Adrenal gland (tissue), 12 donors: ENCODE results near the gene ATG16L2. TPM values are rescaled to one million over a fixed set of nuclear protein-coding genes. Genes with fewer than 3 reads are reported as not detected.

Experiments used
- DNase-seq, 7 donors: peaks; one replicate each; pipeline ENCODE4 v3.0.0-alpha.2; 2019 to 2020
- H3K27ac ChIP-seq, 5 donors: fragments of 200-600 bp; sonication (generic) in 4 of 5; 1 replicate in 3 of 5; 2 replicates in 2 of 5; pipeline versions ENCODE4 v1.5.1 to v1.8.0; 2016 to 2020; ENCODE audit warnings: mild to moderate bottlenecking in 1 of 5
- H3K27me3 ChIP-seq: fragments of 200-600 bp; 2 replicates; pipeline ENCODE4 v1.8.0; 2021
- H3K36me3 ChIP-seq, 2 donors: fragments of 200-600 bp; replicated peaks in 1 of 2; 1 replicate in 1 of 2; 2 replicates in 1 of 2; pipeline versions ENCODE4 v1.5.1 to v1.8.0; 2018 to 2022
- H3K4me1 ChIP-seq, 2 donors: fragments of 200-600 bp; replicated peaks in 1 of 2; 1 replicate in 1 of 2; 2 replicates in 1 of 2; pipeline versions ENCODE4 v1.5.1 to v1.8.0; 2018 to 2021
- H3K4me3 ChIP-seq, 4 donors: fragments of 200-600 bp; sonication (generic) in 3 of 4; one replicate each; pipeline ENCODE4 v1.5.1; 2016 to 2018
- H3K9me3 ChIP-seq, 3 donors: fragments of 200-600 bp; sonication (generic) in 1 of 3; replicated peaks in 1 of 3; 1 replicate in 2 of 3; 2 replicates in 1 of 3; pipeline versions ENCODE4 v1.5.1 to v1.8.0; 2016 to 2021
- CTCF ChIP-seq, 6 experiments: fragments of 450-650 bp in 4 of 6; fragments of 200-600 bp in 2 of 6; sonication (generic) in 1 of 6; IDR thresholded peaks; 1 replicate in 5 of 6; 2 replicates in 1 of 6; pipeline versions ENCODE4 v1.5.1 to v1.8.0; 2016 to 2021; ENCODE audit warnings: antibody characterized with exemption in 6 of 6, mild to moderate bottlenecking in 2 of 6, moderate library complexity in 1 of 6
- POLR2A ChIP-seq, 2 donors: fragments of 450-650 bp; IDR thresholded peaks; one replicate each; pipeline ENCODE4 v1.6.1; 2017; ENCODE audit warnings: antibody characterized with exemption in 2 of 2, mild to moderate bottlenecking in 2 of 2, moderate library complexity in 1 of 2
- WGBS, 4 donors: extraction: QIAGEN DNeasy Blood & Tissue Kit in 2 of 4; methylation state at CpG; one replicate each; pipeline versions ENCODE4 v1.1.5 to v1.1.7; 2013 to 2017; 5-methylcytosine and 5-hydroxymethylcytosine counted together
- intact Hi-C, 2 donors: fragments of 100-400 bp; cut with DNase I; formaldehyde crosslinking; loops; one replicate each; pipeline versions ENCODE4 v1.14.1 to v1.15.0; 2022 to 2023
- polyA plus RNA-seq, 3 donors: library from polyadenylated mRNA; stranded (reverse); fragments of 200-250 nt in 2 of 3; fragments of 350-450 nt in 1 of 3; fragmentation: Illumina TruSeq in 1 of 3; extraction: RNeasy Lipid Tissue Mini Kit (QIAGEN cat#74804) in 1 of 3; gene quantifications; one replicate each; pipeline ENCODE4 v1.2.3, GENCODE V29; 2013 to 2014
- total RNA-seq, 9 donors: library from RNA; depleted of rRNA in 4 of 9; stranded (reverse); fragments of >200 nt in 4 of 9; fragments of 120-200 nt in 1 of 9; fragmentation: NEBNext Ultra II Directional in 1 of 9; extraction: Animal tissue kit (Norgen Biotek cat#: 25700) in 1 of 9; gene quantifications; one replicate each; pipeline versions ENCODE4 v1.1.0 to v1.2.4, GENCODE V29; 2013 to 2023
- donor health status: healthy with polysubstance abuse.
- donor health status: Bipolar disorder and iron deficiency.
- donor health status: DM: yes; HTN: yes; CAD: no.
- donor health status: DM: no; HTN: no; CAD: no.
- donor health status: DM: no; HTN: no; CAD: no.
- donor health status: DM: yes; HTN: yes; CAD: no.

ATG16L2 gene
- total and polyA plus RNA-seq, 12 donors: 5.7 to 343 (median 30.6) TPM

GRCh38 chr11:72776844-72777754 is 37.1 kb upstream of the ATG16L2 start:
- intact Hi-C loops: no loop called here
- DNase-seq: peak; percentile 48 to 90 (median 82)
- Histone ChIP-seq H3K27ac (peak overlapping the region; percentile 66 to 92 (median 88)), H3K4me3 (no peak overlapping the region), H3K9me3 (no peaks in the 10 kb centered on the region), H3K27me3 (no peaks in the 10 kb centered on the region), H3K4me1 (peaks cover 68 to 93% of the 10 kb centered on the region in 2 donors), H3K36me3 (no peaks in the 10 kb centered on the region)
- WGBS, 4 donors: 42 to 67% (median 58%) methylated on average over 1 to 7 of the region's 7 CpGs
- TF ChIP-seq CTCF (IDR thresholded peaks at IDR 0.05) (no peak), POLR2A (IDR thresholded peaks at IDR 0.05) (peak in 1 of 2 donors; percentile 55)

- H3K4me3 ChIP-seq: no peak overlapping the region
- DNase-seq: peak; percentile 82 to 97 (median 91)
- TF ChIP-seq POLR2A (IDR thresholded peaks at IDR 0.05) (peak in 1 of 2 donors; percentile 63), CTCF (IDR thresholded peaks at IDR 0.05) (no peak)
- H3K27ac ChIP-seq: peak overlapping the region; percentile 66 to 92 (median 88)
- intact Hi-C loops: no loop called here
- no peaks in the 10 kb centered on the region for H3K36me3 ChIP-seq
- H3K27me3 ChIP-seq: no peaks in the 10 kb centered on the region
- peaks cover 68 to 92% of the 10 kb centered on the region in 2 donors for H3K4me1 ChIP-seq
- no peaks in the 10 kb centered on the region for H3K9me3 ChIP-seq
- 26 to 33% (median 28%) methylated on average over 4 to 5 of the region's 5 CpGs for WGBS, 4 donors
Measured at GRCh38 chr11:72777755-72778278, 36.4 kb upstream of the ATG16L2 start.

GRCh38 chr11:72778535-72779494 is 35.4 kb upstream of the ATG16L2 start:
- Histone ChIP-seq H3K9me3 (no peaks in the 10 kb centered on the region), H3K27ac (peak overlapping the region; percentile 61 to 92 (median 88)), H3K4me1 (peaks cover 62 to 82% of the 10 kb centered on the region in 2 donors), H3K27me3 (no peaks in the 10 kb centered on the region), H3K4me3 (no peak overlapping the region), H3K36me3 (no peaks in the 10 kb centered on the region)
- DNase-seq: no peak
- no peak for TF ChIP-seq POLR2A (IDR thresholded peaks at IDR 0.05)
- TF ChIP-seq CTCF (IDR thresholded peaks at IDR 0.05): no peak
- intact Hi-C loops: no loop called here
- 87 to 95% (median 92%) methylated on average over 5 to 7 of the region's 7 CpGs for WGBS, 4 donors
